HAP-1 (cell line): ENCODE data around the gene PPTC7.
A peak's percentile ranks its signal among the peaks of the same experiment; 100 is the strongest.
"Not testable (repeated sequence)": the region's sequence is repeated elsewhere in the genome, so short reads cannot be mapped to it uniquely, and the experiment has no call there.

Experiments used
- DNase-seq, 2 experiments: peaks; one replicate each; pipeline ENCODE4 v3.0.0-alpha.2; 2016 to 2020; ENCODE audit warnings: low spot score in 2 of 2
- H3K27me3 ChIP-seq: fragments of 250-450 bp; sonication (Bioruptor Pico); 2 replicates; pipeline ENCODE4 v1.5.1; 2020; ENCODE audit warnings: low read depth, mild to moderate bottlenecking, moderate library complexity
- H3K36me3 ChIP-seq: fragments of 250-450 bp; sonication (Bioruptor Pico); replicated peaks from 2 replicates; pipeline ENCODE4 v1.5.1; 2020; ENCODE audit warnings: mild to moderate bottlenecking
- H3K4me1 ChIP-seq: fragments of 250-450 bp; sonication (Bioruptor Pico); 2 replicates; pipeline ENCODE4 v1.5.1; 2020; ENCODE audit warnings: mild to moderate bottlenecking
- H3K4me3 ChIP-seq: fragments of 250-450 bp; sonication (Bioruptor Pico); 2 replicates; pipeline ENCODE4 v1.5.1; 2020; ENCODE audit warnings: mild to moderate bottlenecking, moderate library complexity
- H3K9me3 ChIP-seq: fragments of 250-450 bp; sonication (Bioruptor Pico); 2 replicates; pipeline ENCODE4 v1.5.1; 2020; ENCODE audit warnings: mild to moderate bottlenecking, moderate library complexity
- in situ Hi-C: fragments of 300-500 bp; cut with MboI; formaldehyde crosslinking; loops from 3 replicates; pipeline ENCODE4 v1.14.3; 2020; ENCODE audit warnings: low sequenced_read_pairs, inconsistent platforms, mixed read lengths

The PPTC7 gene

DNA sequence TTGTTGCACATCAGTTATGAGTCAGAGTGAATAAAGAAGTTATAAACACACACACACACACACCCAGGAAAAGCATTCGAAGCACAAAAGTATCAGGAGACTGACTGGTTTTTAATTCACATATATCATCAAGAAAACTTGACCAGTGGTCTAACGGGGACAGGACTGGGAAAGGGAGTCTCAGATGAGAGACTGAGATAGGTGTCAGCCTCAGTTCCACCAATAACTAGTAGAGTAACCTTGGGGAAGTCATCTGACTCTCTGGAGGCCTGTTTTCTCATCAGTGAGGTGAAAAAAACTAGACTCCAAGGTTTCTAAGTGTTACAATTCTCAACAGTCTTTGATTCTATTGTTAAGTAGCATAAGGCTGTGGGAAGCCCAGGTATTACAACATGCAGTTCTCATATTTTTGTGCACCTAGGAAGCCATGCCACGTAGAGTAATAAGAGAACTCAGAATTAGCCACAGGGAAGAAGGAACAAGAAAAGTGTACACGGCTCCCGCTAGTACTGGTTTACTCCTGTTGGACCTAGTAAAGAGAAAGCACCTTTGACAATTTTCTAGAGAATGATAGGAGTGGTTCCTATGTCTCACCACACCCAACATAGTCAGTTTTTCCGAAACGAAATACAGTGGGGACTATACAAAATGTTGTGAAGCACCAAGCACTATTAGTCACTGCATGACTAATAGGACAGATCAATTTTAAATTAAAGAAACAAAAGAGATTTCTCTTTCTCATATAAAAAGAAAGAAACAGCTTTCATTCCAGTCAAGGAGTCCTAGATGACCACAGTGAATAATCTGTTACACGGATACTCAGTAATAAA lies 5.0 kb downstream of the PPTC7 start:
- peaks cover 19% of the 10 kb centered on the region for H3K4me1 ChIP-seq
- H3K36me3 ChIP-seq, result no peaks in the 10 kb centered on the region
- in situ Hi-C loops, result no loop called here
- H3K9me3 ChIP-seq, result no peaks in the 10 kb centered on the region
- H3K27me3 ChIP-seq, result no peaks in the 10 kb centered on the region
- no peak overlapping the region for H3K4me3 ChIP-seq
- DNase-seq, result no peak

DNA sequence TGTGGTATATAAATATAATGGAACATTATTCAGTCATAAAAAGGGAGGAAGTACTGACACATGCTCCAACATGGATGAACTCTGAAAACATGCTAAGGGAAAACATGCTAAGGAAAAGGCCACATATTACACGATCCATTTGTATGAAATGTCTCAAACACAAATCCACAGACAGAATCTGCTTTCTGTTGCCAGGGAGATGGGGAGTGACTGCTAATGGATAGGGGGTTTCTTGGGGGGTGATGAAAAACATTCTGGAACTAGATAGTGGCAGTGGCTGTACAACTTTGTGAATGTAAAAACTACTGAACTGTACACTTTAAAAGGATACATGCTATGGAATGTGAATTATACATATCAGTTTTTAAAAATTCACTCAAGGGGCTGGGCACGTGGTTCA lies 6.6 kb downstream of the PPTC7 start:
- H3K36me3 ChIP-seq, result peaks cover 2% of the 10 kb centered on the region; the same call in 1 of the 2 replicates
- no peak for DNase-seq
- no peaks in the 10 kb centered on the region for H3K27me3 ChIP-seq
- H3K9me3 ChIP-seq, result peaks cover 9% of the 10 kb centered on the region
- peaks cover 15% of the 10 kb centered on the region for H3K4me1 ChIP-seq
- in situ Hi-C loops, result no loop called here
- H3K4me3 ChIP-seq, result no peak overlapping the region

DNA sequence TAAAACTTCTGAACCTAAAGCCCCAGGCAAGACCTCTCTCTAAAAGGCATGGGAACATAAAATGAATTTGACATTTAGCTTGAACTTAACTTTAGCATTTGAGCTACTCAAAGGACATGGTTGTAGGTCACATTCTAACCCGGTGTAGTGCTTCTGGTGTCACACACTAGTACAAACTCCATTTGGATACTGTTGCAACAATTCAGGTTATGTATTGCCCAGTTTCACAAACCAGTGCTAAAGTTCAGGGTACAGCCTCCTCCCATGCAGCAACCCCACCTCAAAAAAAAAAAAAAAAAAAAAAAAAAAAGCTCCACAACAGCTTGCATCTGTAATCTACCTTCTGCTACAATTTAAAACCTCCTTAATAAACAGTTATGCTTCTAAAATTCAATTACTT lies 7.8 kb downstream of the PPTC7 start:
- Histone ChIP-seq H3K4me1 (peaks cover 14% of the 10 kb centered on the region), H3K36me3 (peaks cover 4% of the 10 kb centered on the region; the same call in 1 of the 2 replicates), H3K4me3 (no peak overlapping the region), H3K9me3 (peaks cover 12% of the 10 kb centered on the region), H3K27me3 (no peaks in the 10 kb centered on the region)
- no peak for DNase-seq
- in situ Hi-C loops, result no loop called here

DNA sequence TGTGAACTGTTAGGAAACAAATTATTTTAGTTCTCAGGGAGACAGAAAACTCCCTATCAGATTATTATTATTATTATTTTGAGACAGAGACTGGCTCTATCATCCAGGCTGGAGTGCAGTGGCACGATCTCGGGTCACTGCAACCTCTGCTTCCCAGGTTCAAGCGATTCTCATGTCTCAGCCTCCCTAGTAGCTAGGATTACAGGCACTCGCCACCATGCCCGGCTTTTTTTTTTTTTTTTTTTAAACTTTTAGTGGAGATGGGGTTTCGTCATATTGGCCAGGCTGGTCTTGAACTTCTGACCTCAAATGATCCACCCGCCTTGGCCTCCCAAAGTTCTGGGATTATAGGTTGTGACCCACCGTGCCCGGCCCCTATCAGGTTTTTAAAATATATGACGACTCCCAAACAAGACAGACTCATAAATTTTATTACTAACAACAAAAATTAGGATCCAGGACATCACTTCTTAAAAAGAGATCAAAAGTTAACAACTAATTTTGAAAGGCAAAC lies 8.3 kb downstream of the PPTC7 start:
- DNase-seq, H3K4me3 ChIP-seq, H3K36me3 ChIP-seq, H3K27me3 ChIP-seq, in situ Hi-C loops: not testable (repeated sequence)
- Histone ChIP-seq H3K9me3 (peaks cover 12% of the 10 kb centered on the region), H3K4me1 (peaks cover 14% of the 10 kb centered on the region)

DNA sequence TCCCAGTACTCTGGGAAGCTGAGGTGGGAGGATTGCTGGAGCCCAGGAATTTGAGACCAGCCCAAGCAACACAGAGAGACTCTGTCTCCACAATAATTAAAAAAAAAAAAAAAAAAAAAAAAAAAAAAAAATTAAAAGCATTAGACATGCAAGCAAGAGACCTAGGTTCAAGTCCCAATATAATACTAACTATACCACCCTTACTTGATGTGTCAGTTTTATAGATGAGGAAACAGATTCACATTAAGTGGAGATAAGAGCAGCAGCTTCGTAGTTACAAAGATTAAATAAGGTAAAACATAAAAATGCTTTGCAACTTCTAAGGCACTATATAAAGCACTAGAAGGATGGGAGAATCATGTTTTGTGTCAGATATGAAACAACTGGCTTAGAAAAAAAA lies 9.1 kb downstream of the PPTC7 start:
- peaks cover 14% of the 10 kb centered on the region for H3K4me1 ChIP-seq

DNA sequence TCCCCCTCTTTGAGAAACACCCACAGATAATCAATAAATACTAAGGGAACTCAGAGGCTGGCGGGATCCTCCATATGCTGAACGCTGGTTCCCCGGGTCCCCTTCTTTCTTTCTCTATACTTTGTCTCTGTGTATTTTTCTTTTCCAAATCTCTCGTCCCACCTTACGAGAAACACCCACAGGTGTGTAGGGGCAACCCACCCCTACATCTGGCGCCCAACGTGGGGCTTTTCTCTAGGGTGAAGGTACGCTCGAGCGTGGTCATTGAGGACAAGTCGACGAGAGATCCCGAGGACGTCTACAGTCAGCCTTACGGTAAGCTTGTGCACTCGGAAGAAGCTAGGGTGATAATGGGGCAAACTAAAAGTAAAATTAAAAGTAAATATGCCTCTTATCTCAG lies 12.3 kb downstream of the PPTC7 start:
- Histone ChIP-seq H3K9me3 (peaks cover 12% of the 10 kb centered on the region), H3K4me1 (peaks cover 18% of the 10 kb centered on the region)
- H3K4me3 ChIP-seq, H3K27me3 ChIP-seq, DNase-seq, H3K36me3 ChIP-seq, in situ Hi-C loops: not testable (repeated sequence)

More for the DNA sequence above, 9.1 kb downstream of the PPTC7 start:
- in situ Hi-C loops, result no loop called here
- Histone ChIP-seq H3K4me3 (no peak overlapping the region), H3K27me3 (no peaks in the 10 kb centered on the region), H3K9me3 (peaks cover 12% of the 10 kb centered on the region), H3K36me3 (peaks cover 4% of the 10 kb centered on the region; the same call in 1 of the 2 replicates)
- no peak for DNase-seq

DNA sequence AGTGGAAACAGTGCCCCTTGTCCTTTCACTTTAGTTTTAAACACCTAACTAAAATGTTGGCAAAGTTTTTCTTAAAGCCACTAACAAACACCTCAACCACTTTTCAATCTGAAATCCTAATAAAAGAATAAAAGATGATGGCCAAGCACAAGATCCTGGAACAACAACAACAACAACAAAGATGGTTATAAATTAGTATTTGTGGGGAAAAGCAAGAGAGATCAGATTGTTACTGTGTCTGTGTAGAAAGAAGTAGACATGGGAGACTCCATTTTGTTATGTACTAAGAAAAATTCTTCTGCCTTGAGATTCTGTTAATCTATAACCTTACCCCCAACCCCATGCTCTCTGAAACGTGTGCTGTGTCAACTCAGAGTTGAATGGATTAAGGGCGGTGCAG lies 13.3 kb downstream of the PPTC7 start:
- DNase-seq, H3K27me3 ChIP-seq, H3K4me3 ChIP-seq, H3K36me3 ChIP-seq, in situ Hi-C loops: not testable (repeated sequence)
- peaks cover 12% of the 10 kb centered on the region for H3K9me3 ChIP-seq
- peaks cover 22% of the 10 kb centered on the region for H3K4me1 ChIP-seq

DNA sequence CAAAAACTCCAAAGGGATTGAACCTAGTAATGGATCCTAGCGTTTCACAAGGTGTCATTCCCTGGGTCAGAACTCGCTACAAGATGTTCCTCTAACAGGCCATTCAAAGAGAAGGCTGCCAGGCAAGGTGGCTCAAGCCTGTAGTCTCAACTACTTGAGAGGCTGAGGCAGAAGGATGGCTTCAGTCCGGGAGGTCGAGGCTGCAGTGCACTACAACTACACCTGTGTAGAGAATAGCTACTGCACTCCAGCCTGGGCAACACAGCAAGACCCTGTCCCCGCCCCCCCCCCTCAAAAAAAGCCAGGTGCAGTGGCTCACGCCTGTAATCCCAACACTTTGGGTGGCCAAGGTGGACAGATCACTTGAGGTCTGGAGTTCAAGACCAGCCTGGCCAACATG lies 14.4 kb downstream of the PPTC7 start:
- in situ Hi-C loops, result no loop called here
- peaks cover 28% of the 10 kb centered on the region for H3K4me1 ChIP-seq
- H3K9me3 ChIP-seq, result peaks cover 12% of the 10 kb centered on the region
- H3K36me3 ChIP-seq, result peaks cover 4% of the 10 kb centered on the region; the same call in 1 of the 2 replicates
- DNase-seq, result no peak
- no peak overlapping the region for H3K4me3 ChIP-seq
- H3K27me3 ChIP-seq, result no peaks in the 10 kb centered on the region

DNA sequence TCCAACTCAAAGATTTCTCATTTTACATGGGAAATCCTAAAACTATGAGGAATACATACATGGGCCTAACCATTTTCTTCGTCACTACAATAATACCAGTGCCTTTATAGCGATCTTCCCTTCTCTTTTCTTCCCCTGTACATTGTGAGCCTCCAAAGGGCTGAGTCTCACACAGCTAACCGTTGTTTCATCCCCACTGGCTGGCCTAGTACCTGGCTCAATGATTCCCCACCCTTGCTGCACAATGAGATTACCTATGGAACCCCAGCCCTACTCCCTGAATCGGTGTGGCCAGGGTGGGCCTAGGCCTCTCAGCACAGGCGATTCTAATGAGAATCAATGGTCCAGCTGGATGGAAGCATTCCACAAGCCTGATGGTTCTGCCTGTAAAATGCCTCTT lies 16.1 kb downstream of the PPTC7 start:
- peaks cover 4% of the 10 kb centered on the region; the same call in 1 of the 2 replicates for H3K36me3 ChIP-seq
- no peak overlapping the region for H3K4me3 ChIP-seq
- H3K4me1 ChIP-seq, result peaks cover 31% of the 10 kb centered on the region
- no peaks in the 10 kb centered on the region for H3K27me3 ChIP-seq
- no peak for DNase-seq
- H3K9me3 ChIP-seq, result peaks cover 8% of the 10 kb centered on the region
- in situ Hi-C loops, result no loop called here

DNA sequence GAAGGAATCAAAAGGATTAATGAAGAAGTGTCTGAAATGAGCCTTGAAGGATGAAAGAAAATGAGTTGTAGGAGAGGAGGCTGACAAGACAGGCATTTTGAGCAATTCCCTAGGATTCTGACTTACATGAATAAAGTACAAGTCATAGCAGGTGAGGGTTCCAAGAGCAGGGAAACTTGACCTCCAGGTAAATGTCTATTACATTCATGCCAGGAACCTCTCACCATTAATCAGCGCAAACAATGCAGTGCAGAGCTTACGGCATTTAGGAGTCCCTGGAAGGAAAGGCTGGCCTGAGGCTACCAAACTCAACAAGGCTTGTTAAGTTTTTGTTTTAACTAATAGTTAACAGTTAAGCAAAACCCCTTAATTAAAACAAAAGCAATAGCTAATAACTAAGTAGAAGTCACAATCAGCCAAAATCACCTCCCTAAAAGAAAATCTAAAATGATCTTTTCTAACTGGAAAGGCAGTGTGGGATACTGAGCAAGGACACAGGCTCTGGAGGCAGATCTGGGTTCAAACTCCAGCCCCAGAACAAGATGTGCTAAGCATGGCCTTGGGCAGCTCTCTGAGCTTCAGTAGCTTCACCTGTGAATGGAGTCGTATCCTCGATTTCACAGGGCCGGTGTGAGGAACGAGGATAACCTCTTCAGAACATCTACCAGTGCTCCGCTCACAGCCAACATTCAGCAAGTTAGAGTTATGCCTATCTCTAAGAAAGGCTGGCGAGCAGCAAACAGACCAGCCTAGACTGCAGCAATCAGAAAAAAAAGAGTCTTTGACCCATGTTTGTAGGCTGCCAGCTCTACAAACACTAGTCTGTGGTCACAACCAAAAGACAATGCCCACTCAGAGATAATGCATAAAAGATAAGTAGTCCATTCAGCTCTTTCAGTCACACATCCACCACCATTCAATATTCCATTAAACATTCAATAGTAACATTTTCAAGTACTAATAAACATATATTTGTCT lies 16.9 kb downstream of the PPTC7 start:
- in situ Hi-C loops, result no loop called here
- peak; percentile 21 to 34 for DNase-seq
- Histone ChIP-seq H3K4me1 (peaks cover 31% of the 10 kb centered on the region), H3K9me3 (no peaks in the 10 kb centered on the region; the same call in 1 of the 2 replicates), H3K4me3 (no peak overlapping the region), H3K36me3 (no peaks in the 10 kb centered on the region; the same call in 1 of the 2 replicates), H3K27me3 (no peaks in the 10 kb centered on the region)

DNA sequence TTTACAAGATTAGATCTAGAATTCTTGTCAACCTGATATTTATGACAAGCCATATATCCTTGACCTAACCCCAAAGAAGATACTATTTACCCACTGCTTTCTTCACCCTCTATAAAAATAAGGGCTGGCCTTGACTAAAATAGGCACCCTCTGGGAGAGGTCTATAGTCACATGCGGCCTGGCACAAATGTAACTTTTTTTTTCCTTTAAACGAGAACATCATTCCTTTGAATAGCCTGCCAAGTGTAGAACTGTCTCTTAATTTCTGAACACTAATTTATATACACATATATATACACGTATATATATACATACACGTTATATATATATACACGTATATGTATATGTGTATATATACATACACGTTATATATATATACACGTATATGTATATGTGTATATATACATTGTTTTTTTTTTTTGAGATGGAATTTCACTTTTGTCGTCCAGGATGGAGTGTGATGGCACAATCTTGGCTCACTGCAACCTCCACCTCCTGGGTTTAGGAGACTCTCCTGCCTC lies 18.6 kb downstream of the PPTC7 start:
- no peak for DNase-seq
- in situ Hi-C loops, result no loop called here
- H3K27me3 ChIP-seq, result no peaks in the 10 kb centered on the region
- H3K4me1 ChIP-seq, result peaks cover 31% of the 10 kb centered on the region
- no peak overlapping the region for H3K4me3 ChIP-seq
- no peaks in the 10 kb centered on the region for H3K36me3 ChIP-seq
- H3K9me3 ChIP-seq, result no peaks in the 10 kb centered on the region; the same call in 1 of the 2 replicates

DNA sequence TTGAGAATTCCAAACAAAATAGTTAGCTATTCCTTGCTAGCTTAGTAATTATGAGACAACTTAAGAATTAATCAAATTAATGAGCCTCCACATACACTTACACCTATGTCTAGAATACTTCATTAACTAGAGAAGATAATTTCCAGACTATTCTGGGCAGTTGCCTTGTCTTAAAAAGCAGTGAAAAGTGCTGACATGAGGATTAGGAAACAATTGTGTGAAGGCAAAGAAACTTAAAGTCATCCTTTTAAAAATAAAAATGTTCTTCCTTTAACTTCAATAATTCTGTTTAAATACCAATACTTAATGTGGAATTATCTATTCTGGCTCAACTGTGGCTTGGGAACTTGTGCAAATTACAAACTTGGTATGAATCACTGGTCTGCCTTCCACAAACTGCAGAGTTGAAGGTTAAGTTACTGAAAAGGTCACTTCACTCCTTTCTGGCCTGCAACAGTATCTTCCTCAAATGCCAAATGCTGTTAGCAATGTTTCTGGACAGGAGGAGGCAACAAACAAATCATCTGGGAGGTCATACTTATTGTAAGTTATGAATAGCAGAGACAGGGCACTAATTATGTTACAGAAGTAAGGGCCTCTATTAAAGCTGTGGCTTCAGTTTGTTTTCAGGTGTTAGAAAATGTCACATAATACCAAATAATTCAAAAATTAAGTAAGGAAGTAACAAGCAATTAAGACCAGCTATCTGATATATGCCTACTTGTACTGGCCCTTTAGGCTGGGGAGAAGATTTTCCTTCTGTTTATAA lies 19.2 kb downstream of the PPTC7 start:
- in situ Hi-C loops, result no loop called here
- Histone ChIP-seq H3K4me1 (peaks cover 31% of the 10 kb centered on the region), H3K4me3 (no peak overlapping the region), H3K27me3 (no peaks in the 10 kb centered on the region), H3K36me3 (no peaks in the 10 kb centered on the region), H3K9me3 (no peaks in the 10 kb centered on the region; the same call in 1 of the 2 replicates)
- no peak for DNase-seq

DNA sequence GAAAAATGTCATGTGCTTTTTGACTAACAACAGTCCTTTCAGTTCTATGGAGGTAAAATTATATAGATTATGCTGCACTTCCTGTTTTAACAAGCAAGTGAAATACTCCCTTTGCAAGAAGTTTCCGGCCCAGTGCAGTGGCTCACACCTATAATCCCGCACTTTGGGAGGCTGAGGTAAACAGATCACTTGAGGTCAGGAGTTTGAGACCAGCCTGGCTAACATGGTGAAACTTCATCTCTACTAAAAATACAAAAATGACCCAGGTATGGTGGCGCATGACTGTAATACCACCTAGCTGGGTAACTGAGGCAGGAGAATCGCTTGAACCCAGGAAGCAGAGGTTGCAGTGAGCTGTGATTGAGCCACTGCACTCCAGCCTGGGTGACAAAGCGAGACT lies 20.7 kb downstream of the PPTC7 start:
- peaks cover 28% of the 10 kb centered on the region for H3K4me1 ChIP-seq
- in situ Hi-C loops, H3K4me3 ChIP-seq, H3K36me3 ChIP-seq, DNase-seq, H3K9me3 ChIP-seq, H3K27me3 ChIP-seq: not testable (repeated sequence)
